Upper lobe of right lung (tissue), 1 donor: ENCODE measurements around the gene TMEM200A. TPM values are rescaled to one million over a fixed set of nuclear protein-coding genes. Genes with fewer than 3 reads are reported as not detected.

ENCODE experiments used
- ATAC-seq: fragments of 200-7000 bp; cut with Tn5 transposase; one replicate; pipeline ENCODE4 v1.9.1; 2020; ENCODE audit warnings: mild to moderate bottlenecking, moderate library complexity
- DNase-seq: peaks from one replicate; pipeline ENCODE4 v3.0.0-alpha.2; 2020
- H3K27ac ChIP-seq: fragments of 200-600 bp; one replicate; pipeline ENCODE4 v1.8.0; 2022
- H3K27me3 ChIP-seq: fragments of 200-600 bp; one replicate; pipeline ENCODE4 v1.8.0; 2022; ENCODE audit warnings: mild to moderate bottlenecking
- H3K36me3 ChIP-seq: fragments of 200-600 bp; one replicate; pipeline ENCODE4 v1.8.0; 2022
- H3K4me1 ChIP-seq: fragments of 200-600 bp; one replicate; pipeline ENCODE4 v1.8.0; 2022
- H3K4me3 ChIP-seq: fragments of 200-600 bp; one replicate; pipeline ENCODE4 v1.8.0; 2022; ENCODE audit warnings: mild to moderate bottlenecking
- H3K9me3 ChIP-seq: fragments of 200-600 bp; one replicate; pipeline ENCODE4 v1.8.0; 2022
- intact Hi-C: fragments of 100-400 bp; cut with DNase I; formaldehyde crosslinking; loops from one replicate; pipeline ENCODE4 v1.11.0; 2022
- total RNA-seq: library from RNA; stranded (reverse); fragmentation: NEBNext Ultra II Directional; extraction: Animal tissue kit (Norgen Biotek cat#: 25700); gene quantifications from one replicate; pipeline ENCODE4 v1.2.1, GENCODE V29; 2021
- TF ChIP-seq, protein P1 (sequence below): fragments of 200-600 bp; IDR thresholded peaks from one replicate; pipeline ENCODE4 v1.8.0; 2022; ENCODE audit warnings: antibody characterized with exemption
- donor health status: DM: no; HTN: yes; CAD: no; lungs with severe emphysema.

Gene TMEM200A
- total RNA-seq, 1 donor from 2014 or later: 5.9 TPM

GRCh38 chr6:130470766-130471165, 104.9 kb downstream of the TMEM200A start:
- Histone ChIP-seq H3K4me3 (no peak overlapping the region), H3K4me1 (no peaks in the 10 kb centered on the region), H3K36me3 (no peaks in the 10 kb centered on the region), H3K27ac (no peak overlapping the region), H3K9me3 (no peaks in the 10 kb centered on the region), H3K27me3 (no peaks in the 10 kb centered on the region)
- ATAC-seq (no peak), DNase-seq (no peak)
- TF ChIP-seq, protein P1, sequence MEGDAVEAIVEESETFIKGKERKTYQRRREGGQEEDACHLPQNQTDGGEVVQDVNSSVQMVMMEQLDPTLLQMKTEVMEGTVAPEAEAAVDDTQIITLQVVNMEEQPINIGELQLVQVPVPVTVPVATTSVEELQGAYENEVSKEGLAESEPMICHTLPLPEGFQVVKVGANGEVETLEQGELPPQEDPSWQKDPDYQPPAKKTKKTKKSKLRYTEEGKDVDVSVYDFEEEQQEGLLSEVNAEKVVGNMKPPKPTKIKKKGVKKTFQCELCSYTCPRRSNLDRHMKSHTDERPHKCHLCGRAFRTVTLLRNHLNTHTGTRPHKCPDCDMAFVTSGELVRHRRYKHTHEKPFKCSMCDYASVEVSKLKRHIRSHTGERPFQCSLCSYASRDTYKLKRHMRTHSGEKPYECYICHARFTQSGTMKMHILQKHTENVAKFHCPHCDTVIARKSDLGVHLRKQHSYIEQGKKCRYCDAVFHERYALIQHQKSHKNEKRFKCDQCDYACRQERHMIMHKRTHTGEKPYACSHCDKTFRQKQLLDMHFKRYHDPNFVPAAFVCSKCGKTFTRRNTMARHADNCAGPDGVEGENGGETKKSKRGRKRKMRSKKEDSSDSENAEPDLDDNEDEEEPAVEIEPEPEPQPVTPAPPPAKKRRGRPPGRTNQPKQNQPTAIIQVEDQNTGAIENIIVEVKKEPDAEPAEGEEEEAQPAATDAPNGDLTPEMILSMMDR: no peak
- intact Hi-C loops: no loop called here

DNA sequence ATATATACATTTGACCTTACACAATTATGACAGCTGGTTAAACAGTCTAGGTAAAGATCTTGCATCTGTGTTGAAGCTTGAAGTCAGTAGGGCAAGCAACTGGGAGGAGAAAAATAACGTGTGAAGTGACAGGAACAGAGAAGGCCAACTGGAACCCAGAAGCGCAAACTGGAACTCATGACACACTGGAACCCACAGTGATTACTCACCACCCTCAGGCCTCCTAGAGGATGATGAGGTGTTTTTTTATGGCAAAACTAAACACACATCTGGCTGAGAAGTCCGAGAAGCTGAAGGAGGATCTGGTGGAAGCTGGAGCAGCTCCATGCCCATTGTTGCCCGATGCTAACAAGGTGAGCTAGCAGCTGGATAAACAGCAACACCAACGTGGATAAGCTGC, 108.1 kb downstream of the TMEM200A start:
- H3K27me3 ChIP-seq: no peaks in the 10 kb centered on the region
- H3K27ac ChIP-seq: no peak overlapping the region
- H3K4me1 ChIP-seq: no peaks in the 10 kb centered on the region
- no peak overlapping the region for H3K4me3 ChIP-seq
- ATAC-seq (no peak), DNase-seq (no peak)
- intact Hi-C loops: no loop called here
- no peaks in the 10 kb centered on the region for H3K36me3 ChIP-seq
- H3K9me3 ChIP-seq: no peaks in the 10 kb centered on the region
- TF ChIP-seq, protein P1: no peak

GRCh38 chr6:130482645-130483390, 117.0 kb downstream of the TMEM200A start:
- intact Hi-C loops: no loop called here
- Histone ChIP-seq H3K27ac (no peak overlapping the region), H3K27me3 (no peaks in the 10 kb centered on the region), H3K4me3 (no peak overlapping the region), H3K4me1 (no peaks in the 10 kb centered on the region), H3K9me3 (no peaks in the 10 kb centered on the region), H3K36me3 (no peaks in the 10 kb centered on the region)
- ATAC-seq (no peak), DNase-seq (no peak)
- TF ChIP-seq, protein P1: no peak

- ATAC-seq (no peak), DNase-seq (no peak)
- H3K4me1 ChIP-seq: no peaks in the 10 kb centered on the region
- no peaks in the 10 kb centered on the region for H3K36me3 ChIP-seq
- no peaks in the 10 kb centered on the region for H3K9me3 ChIP-seq
- no peak overlapping the region for H3K4me3 ChIP-seq
- TF ChIP-seq, protein P1: no peak
- H3K27ac ChIP-seq: no peak overlapping the region
- intact Hi-C loops: no loop called here
- no peaks in the 10 kb centered on the region for H3K27me3 ChIP-seq
These were observed 120.1 kb downstream of the TMEM200A start for GRCh38 chr6:130485870-130486269.

DNA sequence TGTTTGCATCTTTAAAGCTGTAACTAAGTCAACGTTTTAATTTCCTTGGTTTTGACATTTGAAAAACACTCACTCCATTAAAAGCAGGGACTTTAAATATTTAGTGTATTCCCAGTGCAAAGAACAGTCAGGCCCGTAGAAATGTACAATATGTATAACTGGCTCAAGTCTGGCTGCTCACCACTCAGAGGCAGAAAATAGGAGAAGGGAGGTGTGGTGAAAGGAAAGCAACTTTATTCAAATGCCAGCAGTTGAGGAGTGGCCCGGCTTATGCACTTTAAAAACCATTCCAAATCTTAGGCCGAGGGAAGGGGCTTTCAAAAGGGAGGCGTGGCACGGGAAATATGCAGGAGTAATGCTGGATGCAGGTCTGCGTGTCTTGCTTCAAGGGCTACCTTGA, 120.6 kb downstream of the TMEM200A start:
- intact Hi-C loops: no loop called here

More for the DNA sequence above, 120.6 kb downstream of the TMEM200A start:
- H3K4me1 ChIP-seq: no peaks in the 10 kb centered on the region
- ATAC-seq (no peak), DNase-seq (no peak)
- no peaks in the 10 kb centered on the region for H3K9me3 ChIP-seq
- H3K27me3 ChIP-seq: no peaks in the 10 kb centered on the region
- TF ChIP-seq, protein P1: no peak
- no peak overlapping the region for H3K4me3 ChIP-seq
- no peaks in the 10 kb centered on the region for H3K36me3 ChIP-seq
- no peak overlapping the region for H3K27ac ChIP-seq
